HEK293 (cell line): ENCODE results near the gene TEX14.
A peak's percentile ranks its signal among the peaks of the same experiment; 100 is the strongest.

Experiments
- BCL11B ChIP-seq: fragments of 450-650 bp; formaldehyde crosslinking; IDR thresholded peaks from 2 replicates; pipeline ENCODE4 v1.5.1; 2016; ENCODE audit warnings: low read depth, missing biosample characterization, missing genetic modification characterization
- HIC1 ChIP-seq: fragments of 450-650 bp; formaldehyde crosslinking; IDR thresholded peaks from 2 replicates; pipeline ENCODE4 v1.5.1; 2016; ENCODE audit warnings: missing biosample characterization, missing genetic modification characterization
- IKZF3 ChIP-seq: fragments of 450-650 bp; IDR thresholded peaks from 2 replicates; pipeline ENCODE4 v1.5.0; 2018; ENCODE audit warnings: missing biosample characterization, mild to moderate bottlenecking, missing genetic modification characterization, moderate library complexity
- KLF17 ChIP-seq: fragments of 450-650 bp; formaldehyde crosslinking; IDR thresholded peaks from 2 replicates; pipeline ENCODE4 v1.5.1; 2016; ENCODE audit warnings: missing biosample characterization, missing genetic modification characterization
- TRIM28 ChIP-seq: IDR thresholded peaks from 2 replicates; pipeline ENCODE4 v1.6.1; 2011; ENCODE audit warnings: low read length, control low read depth, borderline replicate concordance
- TSHZ1 ChIP-seq: fragments of 450-650 bp; formaldehyde crosslinking; IDR thresholded peaks from 2 replicates; pipeline ENCODE4 v1.5.1; 2016; ENCODE audit warnings: missing biosample characterization, missing genetic modification characterization, borderline replicate concordance
- ZNF138 ChIP-seq: fragments of 450-650 bp; formaldehyde crosslinking; IDR thresholded peaks from 2 replicates; pipeline ENCODE4 v1.5.1; 2016; ENCODE audit warnings: missing biosample characterization, missing genetic modification characterization, borderline replicate concordance
- ZNF157 ChIP-seq: fragments of 450-650 bp; formaldehyde crosslinking; IDR thresholded peaks from 2 replicates; pipeline ENCODE4 v1.5.1; 2016; ENCODE audit warnings: missing biosample characterization, missing genetic modification characterization
- ZNF184 ChIP-seq: fragments of 450-650 bp; IDR thresholded peaks from 2 replicates; pipeline ENCODE4 v1.5.1; 2018; ENCODE audit warnings: missing biosample characterization, mild to moderate bottlenecking, missing genetic modification characterization
- ZNF266 ChIP-seq: fragments of 450-650 bp; formaldehyde crosslinking; IDR thresholded peaks from 2 replicates; pipeline ENCODE4 v1.5.1; 2016; ENCODE audit warnings: missing biosample characterization, missing genetic modification characterization, low read depth
- ZNF366 ChIP-seq: fragments of 450-650 bp; formaldehyde crosslinking; conservative IDR thresholded peaks from 2 replicates; pipeline ENCODE4 v1.5.1; 2016; ENCODE audit warnings: missing biosample characterization, missing genetic modification characterization
- ZNF433 ChIP-seq: fragments of 450-650 bp; formaldehyde crosslinking; IDR thresholded peaks from 2 replicates; pipeline ENCODE4 v1.5.1; 2016; ENCODE audit warnings: missing biosample characterization, missing genetic modification characterization, low read depth
- ZNF704 ChIP-seq: fragments of 450-650 bp; formaldehyde crosslinking; IDR thresholded peaks from 2 replicates; pipeline ENCODE4 v1.5.1; 2016; ENCODE audit warnings: missing biosample characterization, missing genetic modification characterization
- ZNF830 ChIP-seq: fragments of 450-650 bp; IDR thresholded peaks from 2 replicates; pipeline ENCODE4 v1.5.0; 2018; ENCODE audit warnings: missing biosample characterization, missing genetic modification characterization, low read depth, mild to moderate bottlenecking, moderate library complexity
- ZSCAN30 ChIP-seq: fragments of 450-650 bp; IDR thresholded peaks from 2 replicates; pipeline ENCODE4 v1.5.1; 2018; ENCODE audit warnings: missing biosample characterization, mild to moderate bottlenecking, missing genetic modification characterization, moderate library complexity
- TF ChIP-seq, protein P1 (sequence below): fragments of 450-650 bp; formaldehyde crosslinking; IDR thresholded peaks from 2 replicates; pipeline ENCODE4 v1.5.1; 2016; ENCODE audit warnings: missing biosample characterization, missing genetic modification characterization, borderline replicate concordance
- TF ChIP-seq, protein P2 (sequence below): fragments of 450-650 bp; formaldehyde crosslinking; optimal IDR thresholded peaks from 2 replicates; pipeline ENCODE3; 2016; ENCODE audit warnings: missing biosample characterization, mild to moderate bottlenecking, missing genetic modification characterization
- TF ChIP-seq, protein P3 (sequence below): fragments of 450-650 bp; formaldehyde crosslinking; IDR thresholded peaks from 2 replicates; pipeline ENCODE4 v1.5.1; 2016; ENCODE audit warnings: missing biosample characterization, missing genetic modification characterization
- TF ChIP-seq, protein P4 (sequence below): fragments of 450-650 bp; formaldehyde crosslinking; IDR thresholded peaks from 2 replicates; pipeline ENCODE4 v1.5.1; 2017; ENCODE audit warnings: missing biosample characterization, missing genetic modification characterization

Gene TEX14

DNA sequence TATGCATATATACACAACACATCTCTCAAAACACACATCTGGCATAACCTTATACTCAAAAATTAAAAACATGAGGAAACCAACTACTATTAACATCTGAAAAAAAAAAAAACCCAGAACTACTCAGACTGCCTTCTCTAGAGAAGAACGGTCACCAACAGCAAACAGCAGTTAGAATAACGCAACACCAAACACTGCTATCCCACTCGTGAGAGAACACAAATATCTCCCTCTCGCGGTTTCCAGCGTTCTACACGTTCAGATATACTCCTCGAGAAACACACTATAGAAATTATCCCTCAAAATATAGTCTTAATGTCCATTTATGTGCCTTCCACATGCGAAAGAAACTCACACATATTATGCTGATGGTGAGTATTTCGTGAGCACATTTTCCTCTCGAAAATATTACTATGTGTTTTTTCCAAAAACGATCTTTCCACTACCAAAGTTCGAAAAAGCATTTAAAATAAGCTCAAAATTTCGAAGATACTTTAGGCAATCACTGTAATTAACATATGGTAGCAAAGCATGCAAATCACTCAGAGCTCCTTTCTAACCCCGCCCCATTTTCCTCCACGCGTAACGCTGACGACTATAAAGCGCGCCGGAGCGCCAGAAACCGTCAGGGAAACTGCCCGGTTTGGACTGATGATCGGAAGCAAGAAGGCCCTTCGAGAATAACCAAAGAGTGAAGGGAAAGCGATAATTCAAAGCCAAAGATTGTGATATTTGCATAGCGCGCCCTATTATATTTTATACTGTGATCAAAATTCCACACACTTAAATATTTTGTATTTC lies 60.1 kb downstream of the TEX14 start (continued):
- TF ChIP-seq, protein P1, sequence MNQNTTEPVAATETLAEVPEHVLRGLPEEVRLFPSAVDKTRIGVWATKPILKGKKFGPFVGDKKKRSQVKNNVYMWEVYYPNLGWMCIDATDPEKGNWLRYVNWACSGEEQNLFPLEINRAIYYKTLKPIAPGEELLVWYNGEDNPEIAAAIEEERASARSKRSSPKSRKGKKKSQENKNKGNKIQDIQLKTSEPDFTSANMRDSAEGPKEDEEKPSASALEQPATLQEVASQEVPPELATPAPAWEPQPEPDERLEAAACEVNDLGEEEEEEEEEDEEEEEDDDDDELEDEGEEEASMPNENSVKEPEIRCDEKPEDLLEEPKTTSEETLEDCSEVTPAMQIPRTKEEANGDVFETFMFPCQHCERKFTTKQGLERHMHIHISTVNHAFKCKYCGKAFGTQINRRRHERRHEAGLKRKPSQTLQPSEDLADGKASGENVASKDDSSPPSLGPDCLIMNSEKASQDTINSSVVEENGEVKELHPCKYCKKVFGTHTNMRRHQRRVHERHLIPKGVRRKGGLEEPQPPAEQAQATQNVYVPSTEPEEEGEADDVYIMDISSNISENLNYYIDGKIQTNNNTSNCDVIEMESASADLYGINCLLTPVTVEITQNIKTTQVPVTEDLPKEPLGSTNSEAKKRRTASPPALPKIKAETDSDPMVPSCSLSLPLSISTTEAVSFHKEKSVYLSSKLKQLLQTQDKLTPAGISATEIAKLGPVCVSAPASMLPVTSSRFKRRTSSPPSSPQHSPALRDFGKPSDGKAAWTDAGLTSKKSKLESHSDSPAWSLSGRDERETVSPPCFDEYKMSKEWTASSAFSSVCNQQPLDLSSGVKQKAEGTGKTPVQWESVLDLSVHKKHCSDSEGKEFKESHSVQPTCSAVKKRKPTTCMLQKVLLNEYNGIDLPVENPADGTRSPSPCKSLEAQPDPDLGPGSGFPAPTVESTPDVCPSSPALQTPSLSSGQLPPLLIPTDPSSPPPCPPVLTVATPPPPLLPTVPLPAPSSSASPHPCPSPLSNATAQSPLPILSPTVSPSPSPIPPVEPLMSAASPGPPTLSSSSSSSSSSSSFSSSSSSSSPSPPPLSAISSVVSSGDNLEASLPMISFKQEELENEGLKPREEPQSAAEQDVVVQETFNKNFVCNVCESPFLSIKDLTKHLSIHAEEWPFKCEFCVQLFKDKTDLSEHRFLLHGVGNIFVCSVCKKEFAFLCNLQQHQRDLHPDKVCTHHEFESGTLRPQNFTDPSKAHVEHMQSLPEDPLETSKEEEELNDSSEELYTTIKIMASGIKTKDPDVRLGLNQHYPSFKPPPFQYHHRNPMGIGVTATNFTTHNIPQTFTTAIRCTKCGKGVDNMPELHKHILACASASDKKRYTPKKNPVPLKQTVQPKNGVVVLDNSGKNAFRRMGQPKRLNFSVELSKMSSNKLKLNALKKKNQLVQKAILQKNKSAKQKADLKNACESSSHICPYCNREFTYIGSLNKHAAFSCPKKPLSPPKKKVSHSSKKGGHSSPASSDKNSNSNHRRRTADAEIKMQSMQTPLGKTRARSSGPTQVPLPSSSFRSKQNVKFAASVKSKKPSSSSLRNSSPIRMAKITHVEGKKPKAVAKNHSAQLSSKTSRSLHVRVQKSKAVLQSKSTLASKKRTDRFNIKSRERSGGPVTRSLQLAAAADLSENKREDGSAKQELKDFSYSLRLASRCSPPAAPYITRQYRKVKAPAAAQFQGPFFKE (tag by site-specific recombination): no peak
- TF ChIP-seq ZNF266: no peak
- no peak; the same call in 1 of the 2 replicates for TF ChIP-seq BCL11B
- peak; percentile 87; the same call in 1 of the 2 replicates for TF ChIP-seq TRIM28
- no peak for TF ChIP-seq ZNF704 (tag by site-specific recombination)
- no peak for TF ChIP-seq HIC1 (tag by site-specific recombination)
- TF ChIP-seq, protein P2, sequence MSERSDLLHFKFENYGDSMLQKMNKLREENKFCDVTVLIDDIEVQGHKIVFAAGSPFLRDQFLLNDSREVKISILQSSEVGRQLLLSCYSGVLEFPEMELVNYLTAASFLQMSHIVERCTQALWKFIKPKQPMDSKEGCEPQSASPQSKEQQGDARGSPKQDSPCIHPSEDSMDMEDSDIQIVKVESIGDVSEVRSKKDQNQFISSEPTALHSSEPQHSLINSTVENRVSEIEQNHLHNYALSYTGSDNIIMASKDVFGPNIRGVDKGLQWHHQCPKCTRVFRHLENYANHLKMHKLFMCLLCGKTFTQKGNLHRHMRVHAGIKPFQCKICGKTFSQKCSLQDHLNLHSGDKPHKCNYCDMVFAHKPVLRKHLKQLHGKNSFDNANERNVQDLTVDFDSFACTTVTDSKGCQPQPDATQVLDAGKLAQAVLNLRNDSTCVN: peak; percentile 25
- peak; percentile 87 for TF ChIP-seq ZSCAN30 (tag by site-specific recombination)
- TF ChIP-seq ZNF184 (tag by site-specific recombination): no peak; the same call in 1 of the 2 replicates
- TF ChIP-seq TSHZ1 (tag by site-specific recombination): no peak; the same call in 1 of the 2 replicates
- peak; percentile 35; the same call in 1 of the 2 replicates for TF ChIP-seq IKZF3
- TF ChIP-seq, protein P3, sequence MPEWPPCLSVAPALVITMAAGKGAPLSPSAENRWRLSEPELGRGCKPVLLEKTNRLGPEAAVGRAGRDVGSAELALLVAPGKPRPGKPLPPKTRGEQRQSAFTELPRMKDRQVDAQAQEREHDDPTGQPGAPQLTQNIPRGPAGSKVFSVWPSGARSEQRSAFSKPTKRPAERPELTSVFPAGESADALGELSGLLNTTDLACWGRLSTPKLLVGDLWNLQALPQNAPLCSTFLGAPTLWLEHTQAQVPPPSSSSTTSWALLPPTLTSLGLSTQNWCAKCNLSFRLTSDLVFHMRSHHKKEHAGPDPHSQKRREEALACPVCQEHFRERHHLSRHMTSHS (tag by site-specific recombination): no peak
- TF ChIP-seq ZNF138 (tag by site-specific recombination): no peak
- TF ChIP-seq ZNF830: no peak
- peak; percentile 54; the same call in 1 of the 2 replicates for TF ChIP-seq KLF17 (tag by site-specific recombination)
- TF ChIP-seq ZNF433 (tag by site-specific recombination): no peak
- TF ChIP-seq, protein P4, sequence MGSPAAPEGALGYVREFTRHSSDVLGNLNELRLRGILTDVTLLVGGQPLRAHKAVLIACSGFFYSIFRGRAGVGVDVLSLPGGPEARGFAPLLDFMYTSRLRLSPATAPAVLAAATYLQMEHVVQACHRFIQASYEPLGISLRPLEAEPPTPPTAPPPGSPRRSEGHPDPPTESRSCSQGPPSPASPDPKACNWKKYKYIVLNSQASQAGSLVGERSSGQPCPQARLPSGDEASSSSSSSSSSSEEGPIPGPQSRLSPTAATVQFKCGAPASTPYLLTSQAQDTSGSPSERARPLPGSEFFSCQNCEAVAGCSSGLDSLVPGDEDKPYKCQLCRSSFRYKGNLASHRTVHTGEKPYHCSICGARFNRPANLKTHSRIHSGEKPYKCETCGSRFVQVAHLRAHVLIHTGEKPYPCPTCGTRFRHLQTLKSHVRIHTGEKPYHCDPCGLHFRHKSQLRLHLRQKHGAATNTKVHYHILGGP (tag by site-specific recombination): peak; percentile 67
- no peak for TF ChIP-seq ZNF157 (tag by site-specific recombination)
- TF ChIP-seq ZNF366 (tag by site-specific recombination): peak; percentile 98
